K562 (cell line): ENCODE measurements around the gene SLC25A34. TPM values are rescaled to one million over a fixed set of nuclear protein-coding genes. Genes with fewer than 3 reads are reported as not detected.

Source experiments
- ATAC-seq: fragments of 200-7000 bp; cut with Tn5 transposase; 3 replicates; pipeline ENCODE4 v1.9.1; 2020; ENCODE audit warnings: moderate library complexity
- BruUV-seq: library from RNA; stranded (reverse); fragments of 400-500 nt; replicated peaks from 2 replicates; lab custom pipeline; 2021; lab: Mats Ljungman, UMichigan
- CTCF ChIA-PET: fragments of 300-600 bp; formaldehyde crosslinking; extraction: SDS; loops from one replicate; lab custom pipeline; 2021; ENCODE audit warnings: low intra/inter-chr PET ratio; lab: Yijun Ruan, JAX
- POLR2A ChIA-PET: fragments of 300-600, 350-650 bp; sonication (Branson Sonifier 250); formaldehyde crosslinking; extraction: SDS; loops from one replicate; lab custom pipeline; 2021; ENCODE audit warnings: antibody characterized with exemption, inconsistent platforms; lab: Yijun Ruan, JAX
- DNase-seq, 4 experiments: peaks; one replicate each; pipeline versions ENCODE4 v3.0.0 to v3.0.0-alpha.2; 2011 to 2018; ENCODE audit warnings: low spot score in 3 of 4, mixed read lengths in 3 of 4; ENCODE audit errors: extremely low read depth in 1 of 4
- FAIRE-seq: peaks from 2 replicates; lab custom pipeline; 2011; peaks lifted over from hg19 to GRCh38; lab: Jason Lieb, UNC
- H2AFZ ChIP-seq: 2 replicates; pipeline ENCODE4 v1.6.0; 2011; ENCODE audit warnings: low read depth, low read length, control low read depth, inconsistent platforms
- H3K27ac ChIP-seq: fragments of 200-600 bp; 3 replicates; pipeline ENCODE4 v1.8.0; 2011; ENCODE audit warnings: low read depth, mild to moderate bottlenecking, control low read depth, inconsistent platforms, low read length, moderate library complexity, mixed read lengths; ENCODE audit errors: extremely low read depth
- H3K27me3 ChIP-seq, 2 experiments: fragments of 300-600 bp in 1 of 2; 2 replicates in 1 of 2; 3 replicates in 1 of 2; pipeline versions ENCODE4 v1.6.0 to v1.8.0; 2011; ENCODE audit warnings: inconsistent platforms in 2 of 2, low read length in 2 of 2, mild to moderate bottlenecking in 1 of 2, mixed read lengths in 1 of 2, moderate library complexity in 1 of 2; ENCODE audit not compliant: control insufficient read depth in 2 of 2, insufficient read depth in 2 of 2
- H3K36me3 ChIP-seq: fragments of 300-600 bp; 3 replicates; pipeline ENCODE4 v1.8.0; 2011; ENCODE audit warnings: mild to moderate bottlenecking, low read length, inconsistent platforms; ENCODE audit not compliant: control insufficient read depth, insufficient read depth
- H3K4me1 ChIP-seq, 2 experiments: fragments of 200-600 bp in 1 of 2; replicated peaks in 1 of 2; 2 replicates in 1 of 2; 3 replicates in 1 of 2; pipeline versions ENCODE4 v1.5.1 to v1.8.0; 2011; ENCODE audit warnings: inconsistent platforms in 2 of 2, low read length in 2 of 2, mild to moderate bottlenecking in 1 of 2, mixed read lengths in 1 of 2, moderate library complexity in 1 of 2; ENCODE audit not compliant: control insufficient read depth in 2 of 2, insufficient read depth in 2 of 2
- H3K4me2 ChIP-seq: 2 replicates; pipeline ENCODE4 v1.6.1; 2011; ENCODE audit warnings: low read length, control low read depth, inconsistent platforms, mixed read lengths; ENCODE audit not compliant: insufficient read depth
- H3K4me3 ChIP-seq: fragments of 200-600 bp; sonication (generic), shearing (Covaris generic); 2 replicates; pipeline ENCODE4 v1.5.1; 2016; ENCODE audit warnings: control low read depth, inconsistent platforms
- H3K79me2 ChIP-seq: fragments of 200-600 bp; 3 replicates; pipeline ENCODE4 v1.8.0; 2011; ENCODE audit warnings: low read length, inconsistent platforms; ENCODE audit not compliant: control insufficient read depth, insufficient read depth
- H3K9ac ChIP-seq, 2 experiments: 2 replicates each; pipeline versions ENCODE4 v1.6.0 to v1.6.1; 2011; ENCODE audit warnings: low read depth in 2 of 2, low read length in 2 of 2, control low read depth in 1 of 2, inconsistent platforms in 1 of 2, mild to moderate bottlenecking in 1 of 2, mixed read lengths in 1 of 2; ENCODE audit not compliant: insufficient read depth in 1 of 2
- H3K9me1 ChIP-seq: one replicate; pipeline ENCODE4 v1.6.0; 2011; ENCODE audit warnings: inconsistent platforms, mild to moderate bottlenecking, low read length, moderate library complexity; ENCODE audit not compliant: control insufficient read depth, insufficient read depth
- H3K9me3 ChIP-seq: replicated peaks from 2 replicates; pipeline ENCODE4 v1.5.1; 2011; ENCODE audit warnings: low read depth, low read length, inconsistent platforms; ENCODE audit not compliant: control insufficient read depth, insufficient read depth
- H4K20me1 ChIP-seq: replicated peaks from 2 replicates; pipeline ENCODE4 v1.6.1; 2011; ENCODE audit warnings: low read length, inconsistent platforms, mixed read lengths; ENCODE audit not compliant: control insufficient read depth, insufficient read depth
- SAP30 ChIP-seq: fragments of 200-600 bp; sonication (generic); IDR thresholded peaks from 2 replicates; pipeline ENCODE4 v1.6.1; 2012; ENCODE audit warnings: borderline replicate concordance, low read depth, mild to moderate bottlenecking, moderate library complexity, low read length, control low read depth, inconsistent platforms; ENCODE audit not compliant: insufficient read depth, poor library complexity, severe bottlenecking
- TFAP4 ChIP-seq: sonication (generic); formaldehyde crosslinking; IDR thresholded peaks from 2 replicates; pipeline ENCODE4 v1.8.0; 2022; ENCODE audit warnings: missing genetic modification reagents, mild to moderate bottlenecking, moderate library complexity, borderline replicate concordance
- ZNF217 ChIP-seq: sonication (generic); formaldehyde crosslinking; IDR thresholded peaks from 2 replicates; pipeline ENCODE4 v1.8.0; 2022; ENCODE audit warnings: mild to moderate bottlenecking, missing genetic modification reagents
- WGBS: fragments of 100-300 bp; shearing (Covaris generic); methylation state at CpG from one replicate; pipeline ENCODE4 v1.1.6; 2016; ENCODE audit warnings: low coverage, mixed read lengths; ENCODE audit not compliant: insufficient coverage; ENCODE audit errors: missing lambda C conversion rate; 5-methylcytosine and 5-hydroxymethylcytosine counted together
- in situ Hi-C: fragments of 300-500 bp; cut with MboI; formaldehyde crosslinking; loops from 4 replicates; pipeline ENCODE4 v1.15.0; 2018; ENCODE audit warnings: inconsistent platforms, mixed read lengths
- intact Hi-C: fragments of 100-400 bp; cut with micrococcal nuclease; formaldehyde crosslinking; loops from 2 replicates; pipeline ENCODE4 v1.14.2; 2022
- polyA plus RNA-seq, 8 experiments: library from polyadenylated mRNA; depleted of rRNA in 4 of 8; stranded (reverse) in 5 of 8; unstranded in 3 of 8; fragments of >200 nt; fragmentation: Nextera tagmentation in 2 of 8; fragmentation: Illumina TruSeq in 1 of 8; extraction: Ambion mirVana in 2 of 8; extraction: Trizol in 1 of 8; gene quantifications; 2 replicates each; pipeline versions ENCODE4 v1.2.1 to v1.2.3, GENCODE V29; 2011 to 2014; ENCODE audit warnings: inconsistent platforms in 1 of 8, missing spikeins in 1 of 8
- total RNA-seq, 7 experiments: library from RNA; depleted of rRNA in 6 of 7; stranded (reverse); fragments of >200 nt in 6 of 7; fragmentation: Illumina TruSeq in 2 of 7; extraction: Trizol in 2 of 7; gene quantifications; 2 replicates each; pipeline versions ENCODE4 v1.2.1 to v1.2.3, GENCODE V29; 2011 to 2021; ENCODE audit warnings: low replicate concordance in 1 of 7

Gene SLC25A34
- total and polyA plus RNA-seq, 9 of the 15 experiments (the other 6 are each of a cell fraction or from before 2014, with no cell fraction given), result 0.01 to 0.57 (median 0.16) TPM

- no peaks in the 10 kb centered on the region for H3K79me2 ChIP-seq
- H4K20me1 ChIP-seq, result no peaks in the 10 kb centered on the region; the same call in none of the 2 replicates
- WGBS, result 54% methylated on average over 15 of the region's 15 CpGs
- H3K4me1 ChIP-seq, result peaks cover 3 to 70% of the 10 kb centered on the region in 2 experiments; a peak in 4 of 5 replicates
- no peaks in the 10 kb centered on the region for H3K9me3 ChIP-seq
- ATAC-seq (no peak), FAIRE-seq (no peak), DNase-seq (no peak)
- H3K27me3 ChIP-seq, result no peaks in the 10 kb centered on the region
- CTCF ChIA-PET, result no interaction called here
- TF ChIP-seq ZNF217 (CRISPR knock-in tag), result no peak
- peak; percentile 28; the same call in 1 of the 2 replicates for TF ChIP-seq TFAP4 (CRISPR knock-in tag)
- TF ChIP-seq SAP30, result no peak
- in situ Hi-C loops (no loop called here), intact Hi-C loops (no loop called here)
- H3K27ac ChIP-seq, result no peak overlapping the region
- no peaks in the 10 kb centered on the region for H3K9me1 ChIP-seq
- peaks cover 13% of the 10 kb centered on the region; the same call in 1 of the 3 replicates for H3K36me3 ChIP-seq
- H3K9ac ChIP-seq, result peak overlapping the region in 1 of 2 experiments; percentile 57; a peak in 1 of 4 replicates
- H2AFZ ChIP-seq, result no peak overlapping the region
- H3K4me2 ChIP-seq, result no peak overlapping the region
- BruUV-seq, result no TSS peak
- POLR2A ChIA-PET, result interaction anchor here (0.6 to 2.2 kb wide), 3 partner anchors 11 to 57 kb away, joined by 3 to 8 read pairs (median 3); no protein-coding TSS in a partner anchor
- no peak overlapping the region for H3K4me3 ChIP-seq
These were observed 2.5 kb downstream of the SLC25A34 start for GRCh38 chr1:15738416-15739113.
